Skeletal muscle satellite cell (primary cell): ENCODE results near the gene KLHL2. TPM values are rescaled to one million over a fixed set of nuclear protein-coding genes. Genes with fewer than 3 reads are reported as not detected.
A peak's percentile ranks its signal among the peaks of the same experiment; 100 is the strongest.
"Not testable (repeated sequence)": the region's sequence is repeated elsewhere in the genome, so short reads cannot be mapped to it uniquely, and the experiment has no call there.

ENCODE experiments used
- H3K27me3 ChIP-seq: 2 replicates; pipeline ENCODE4 v1.7.0; 2013; ENCODE audit warnings: low read length; ENCODE audit not compliant: control insufficient read depth, insufficient read depth
- H3K36me3 ChIP-seq: 2 replicates; pipeline ENCODE4 v1.7.0; 2013; ENCODE audit warnings: mild to moderate bottlenecking, control low read depth, low read length; ENCODE audit not compliant: insufficient read depth
- H3K4me1 ChIP-seq: 2 replicates; pipeline ENCODE4 v1.7.0; 2013; ENCODE audit warnings: low read length; ENCODE audit not compliant: control insufficient read depth, insufficient read depth
- H3K4me2 ChIP-seq: 2 replicates; pipeline ENCODE4 v1.7.0; 2013; ENCODE audit warnings: mild to moderate bottlenecking, low read length
- H3K4me3 ChIP-seq: 2 replicates; pipeline ENCODE4 v1.7.0; 2013; ENCODE audit warnings: low read length
- H3K9ac ChIP-seq: 2 replicates; pipeline ENCODE4 v1.7.0; 2013; ENCODE audit warnings: mild to moderate bottlenecking, low read depth, low read length, moderate library complexity
- H3K9me3 ChIP-seq: replicated peaks from 2 replicates; pipeline ENCODE4 v1.7.0; 2013; ENCODE audit warnings: mild to moderate bottlenecking, control low read depth, low read length
- total RNA-seq: library from RNA; depleted of rRNA; stranded (reverse); fragments of >200 nt; gene quantifications from 2 replicates; pipeline ENCODE4 v1.2.3, GENCODE V29; 2012; rRNA removed

Gene KLHL2
- 7.1 and 10.9 TPM in 2 replicates for total RNA-seq

GRCh38 chr4:165207431-165208220 lies at the start of gene KLHL2:
KLHL2 (plus strand) TSS chr4:165207561; CDS start chr4:165207877, 316 bp downstream.
- H3K9ac ChIP-seq: peak within 1 kb of the TSS; percentile 82
- no peaks in the 10 kb centered on the region for H3K36me3 ChIP-seq
- H3K4me1 ChIP-seq: peaks cover 34% of the 10 kb centered on the region
- H3K9me3 ChIP-seq: no peaks in the 10 kb centered on the region
- peak within 1 kb of the TSS; percentile 90 for H3K4me3 ChIP-seq
- no peaks in the 10 kb centered on the region for H3K27me3 ChIP-seq
- peak within 1 kb of the TSS; percentile 84 for H3K4me2 ChIP-seq

- Histone ChIP-seq H3K9ac (no peak overlapping the region), H3K27me3 (no peaks in the 10 kb centered on the region), H3K4me3 (no peak overlapping the region), H3K4me2 (no peak overlapping the region), H3K36me3 (no peaks in the 10 kb centered on the region), H3K4me1 (no peaks in the 10 kb centered on the region), H3K9me3 (no peaks in the 10 kb centered on the region)
These were observed 48.6 kb upstream of the KLHL2 start for GRCh38 chr4:165158762-165159161.

- Histone ChIP-seq H3K36me3 (no peaks in the 10 kb centered on the region), H3K4me1 (no peaks in the 10 kb centered on the region), H3K27me3 (no peaks in the 10 kb centered on the region), H3K9ac (no peak overlapping the region), H3K9me3 (no peaks in the 10 kb centered on the region), H3K4me3 (no peak overlapping the region), H3K4me2 (no peak overlapping the region)
These were observed 43.1 kb upstream of the KLHL2 start for GRCh38 chr4:165164257-165164656.

- not testable (repeated sequence) for H3K9me3 ChIP-seq, H3K4me1 ChIP-seq, H3K27me3 ChIP-seq, H3K4me2 ChIP-seq, H3K36me3 ChIP-seq, H3K4me3 ChIP-seq, H3K9ac ChIP-seq
These were observed 40.5 kb upstream of the KLHL2 start for GRCh38 chr4:165166872-165167271.

- no peaks in the 10 kb centered on the region for H3K9me3 ChIP-seq
- no peaks in the 10 kb centered on the region for H3K27me3 ChIP-seq
- H3K36me3 ChIP-seq: no peaks in the 10 kb centered on the region
- H3K4me3 ChIP-seq: no peak overlapping the region
- H3K4me1 ChIP-seq: no peaks in the 10 kb centered on the region
- H3K9ac ChIP-seq: no peak overlapping the region
- no peak overlapping the region for H3K4me2 ChIP-seq
These were observed 39.7 kb upstream of the KLHL2 start for GRCh38 chr4:165167650-165168049.

GRCh38 chr4:165170819-165171218 lies 36.5 kb upstream of the KLHL2 start:
- Histone ChIP-seq H3K36me3 (no peaks in the 10 kb centered on the region), H3K4me3 (no peak overlapping the region), H3K4me1 (no peaks in the 10 kb centered on the region), H3K9ac (no peak overlapping the region), H3K4me2 (no peak overlapping the region), H3K9me3 (peaks cover 3% of the 10 kb centered on the region), H3K27me3 (no peaks in the 10 kb centered on the region)

- not testable (repeated sequence) for H3K9me3 ChIP-seq, H3K4me3 ChIP-seq, H3K9ac ChIP-seq, H3K36me3 ChIP-seq, H3K27me3 ChIP-seq, H3K4me1 ChIP-seq, H3K4me2 ChIP-seq
These were observed 31.9 kb upstream of the KLHL2 start for GRCh38 chr4:165175470-165175869.

GRCh38 chr4:165175879-165176278 lies 31.5 kb upstream of the KLHL2 start:
- H3K4me3 ChIP-seq: no peak overlapping the region
- H3K27me3 ChIP-seq: no peaks in the 10 kb centered on the region
- peaks cover 3% of the 10 kb centered on the region for H3K9me3 ChIP-seq
- H3K9ac ChIP-seq: no peak overlapping the region
- no peak overlapping the region for H3K4me2 ChIP-seq
- no peaks in the 10 kb centered on the region for H3K36me3 ChIP-seq
- no peaks in the 10 kb centered on the region for H3K4me1 ChIP-seq

- Histone ChIP-seq H3K4me2 (no peak overlapping the region), H3K27me3 (no peaks in the 10 kb centered on the region), H3K4me3 (no peak overlapping the region), H3K36me3 (no peaks in the 10 kb centered on the region), H3K9me3 (peaks cover 3% of the 10 kb centered on the region), H3K9ac (no peak overlapping the region), H3K4me1 (no peaks in the 10 kb centered on the region)
These were observed 29.4 kb upstream of the KLHL2 start for GRCh38 chr4:165177725-165178666.

- Histone ChIP-seq H3K4me3 (no peak overlapping the region), H3K4me2 (no peak overlapping the region), H3K9me3 (no peaks in the 10 kb centered on the region), H3K9ac (no peak overlapping the region), H3K4me1 (no peaks in the 10 kb centered on the region), H3K27me3 (no peaks in the 10 kb centered on the region), H3K36me3 (no peaks in the 10 kb centered on the region)
These were observed 23.1 kb upstream of the KLHL2 start for GRCh38 chr4:165184220-165184619.

GRCh38 chr4:165184998-165185397 lies 22.4 kb upstream of the KLHL2 start:
- H3K27me3 ChIP-seq, H3K9ac ChIP-seq, H3K9me3 ChIP-seq, H3K4me2 ChIP-seq, H3K4me1 ChIP-seq, H3K4me3 ChIP-seq, H3K36me3 ChIP-seq: not testable (repeated sequence)
